ENCODE results near the gene TFDP2.

The TFDP2 gene

DNA sequence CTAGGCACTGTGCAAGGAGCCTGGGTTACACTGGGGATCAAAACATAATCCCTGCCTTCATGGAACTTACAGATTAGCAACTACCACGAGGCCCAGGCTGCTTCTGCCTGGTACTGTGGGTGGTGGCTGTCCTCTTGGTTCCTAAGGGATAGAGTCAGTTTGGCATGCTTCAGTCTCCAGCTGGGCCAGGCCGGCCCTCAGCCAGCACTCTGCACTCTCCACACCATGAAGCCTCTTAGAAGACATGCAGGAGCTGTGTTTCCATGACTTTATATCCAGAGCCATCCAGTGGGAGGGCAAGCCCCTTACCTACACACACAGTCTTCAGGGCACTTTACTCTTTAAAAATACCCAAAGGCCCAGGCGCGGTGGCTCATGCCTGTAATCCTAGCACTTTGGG, 218.5 kb downstream of the TFDP2 start:
- TF ChIP-seq POLR2AphosphoS5 (IDR thresholded peaks at IDR 0.05; ENCODE audit: low read depth) (no peak), GABPA (IDR thresholded peaks at IDR 0.05; ENCODE audit: low read depth) (no peak)
- TF ChIP-seq, protein P1, sequence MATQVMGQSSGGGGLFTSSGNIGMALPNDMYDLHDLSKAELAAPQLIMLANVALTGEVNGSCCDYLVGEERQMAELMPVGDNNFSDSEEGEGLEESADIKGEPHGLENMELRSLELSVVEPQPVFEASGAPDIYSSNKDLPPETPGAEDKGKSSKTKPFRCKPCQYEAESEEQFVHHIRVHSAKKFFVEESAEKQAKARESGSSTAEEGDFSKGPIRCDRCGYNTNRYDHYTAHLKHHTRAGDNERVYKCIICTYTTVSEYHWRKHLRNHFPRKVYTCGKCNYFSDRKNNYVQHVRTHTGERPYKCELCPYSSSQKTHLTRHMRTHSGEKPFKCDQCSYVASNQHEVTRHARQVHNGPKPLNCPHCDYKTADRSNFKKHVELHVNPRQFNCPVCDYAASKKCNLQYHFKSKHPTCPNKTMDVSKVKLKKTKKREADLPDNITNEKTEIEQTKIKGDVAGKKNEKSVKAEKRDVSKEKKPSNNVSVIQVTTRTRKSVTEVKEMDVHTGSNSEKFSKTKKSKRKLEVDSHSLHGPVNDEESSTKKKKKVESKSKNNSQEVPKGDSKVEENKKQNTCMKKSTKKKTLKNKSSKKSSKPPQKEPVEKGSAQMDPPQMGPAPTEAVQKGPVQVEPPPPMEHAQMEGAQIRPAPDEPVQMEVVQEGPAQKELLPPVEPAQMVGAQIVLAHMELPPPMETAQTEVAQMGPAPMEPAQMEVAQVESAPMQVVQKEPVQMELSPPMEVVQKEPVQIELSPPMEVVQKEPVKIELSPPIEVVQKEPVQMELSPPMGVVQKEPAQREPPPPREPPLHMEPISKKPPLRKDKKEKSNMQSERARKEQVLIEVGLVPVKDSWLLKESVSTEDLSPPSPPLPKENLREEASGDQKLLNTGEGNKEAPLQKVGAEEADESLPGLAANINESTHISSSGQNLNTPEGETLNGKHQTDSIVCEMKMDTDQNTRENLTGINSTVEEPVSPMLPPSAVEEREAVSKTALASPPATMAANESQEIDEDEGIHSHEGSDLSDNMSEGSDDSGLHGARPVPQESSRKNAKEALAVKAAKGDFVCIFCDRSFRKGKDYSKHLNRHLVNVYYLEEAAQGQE (IDR thresholded peaks at IDR 0.05; ENCODE audit: insufficient replicate concordance, low read depth) = no peak
- Histone ChIP-seq H3K27me3 (ENCODE audit: insufficient read depth, poor library complexity, severe bottlenecking) (no peaks in the 10 kb centered on the region), H3K27ac (replicated peaks) (no peak overlapping the region), H3K4me3 (replicated peaks; ENCODE audit: insufficient read depth, low read length) (no peak overlapping the region)
- no peak for DNase-seq (ENCODE audit: low read depth in 1 of 2, low spot score in 1 of 2)

DNA sequence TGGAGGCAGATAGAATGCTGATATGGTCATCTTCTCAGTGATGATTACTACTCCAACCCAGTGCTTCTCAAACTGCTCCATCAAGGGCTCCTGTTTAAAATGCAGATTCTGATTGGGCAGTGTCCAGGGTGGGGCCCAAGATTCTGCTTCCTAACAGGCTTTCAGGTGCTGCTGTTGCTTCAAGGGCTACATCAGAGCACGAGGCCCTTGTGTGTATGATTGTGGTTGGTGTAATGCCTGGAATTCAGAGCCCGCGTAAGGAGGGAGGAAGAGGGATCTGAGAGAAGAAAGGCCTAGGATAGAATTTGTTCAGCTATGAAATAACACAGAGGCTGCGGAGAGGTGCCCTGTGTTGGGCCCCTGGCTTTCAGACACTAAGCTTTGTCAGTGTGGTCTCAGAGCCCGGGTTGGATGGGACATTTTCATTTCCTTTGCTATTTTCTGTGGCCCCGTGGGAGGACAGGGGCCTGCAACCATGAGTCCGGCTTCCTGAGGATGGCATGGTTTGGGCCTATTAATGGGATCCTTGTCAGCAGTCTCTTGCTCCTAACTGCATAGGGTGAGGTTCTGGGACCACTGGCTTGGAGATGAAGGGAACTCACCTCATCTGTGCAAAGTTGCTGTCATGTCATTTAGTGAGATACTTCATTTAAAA, 219.9 kb downstream of the TFDP2 start:
- Histone ChIP-seq H3K27ac (replicated peaks) (no peak overlapping the region), H3K27me3 (ENCODE audit: insufficient read depth, poor library complexity, severe bottlenecking) (no peaks in the 10 kb centered on the region), H3K4me3 (replicated peaks; ENCODE audit: insufficient read depth, low read length) (no peak overlapping the region)
- no peak for DNase-seq (ENCODE audit: low read depth in 1 of 2, low spot score in 1 of 2)
- TF ChIP-seq GABPA (IDR thresholded peaks at IDR 0.05; ENCODE audit: low read depth) (no peak), SPI1 (IDR thresholded peaks at IDR 0.05; ENCODE audit: borderline replicate concordance, low read depth) (no peak), POLR2AphosphoS5 (IDR thresholded peaks at IDR 0.05; ENCODE audit: low read depth) (no peak; the same call in 1 of the 2 replicates)
- TF ChIP-seq, protein P2, sequence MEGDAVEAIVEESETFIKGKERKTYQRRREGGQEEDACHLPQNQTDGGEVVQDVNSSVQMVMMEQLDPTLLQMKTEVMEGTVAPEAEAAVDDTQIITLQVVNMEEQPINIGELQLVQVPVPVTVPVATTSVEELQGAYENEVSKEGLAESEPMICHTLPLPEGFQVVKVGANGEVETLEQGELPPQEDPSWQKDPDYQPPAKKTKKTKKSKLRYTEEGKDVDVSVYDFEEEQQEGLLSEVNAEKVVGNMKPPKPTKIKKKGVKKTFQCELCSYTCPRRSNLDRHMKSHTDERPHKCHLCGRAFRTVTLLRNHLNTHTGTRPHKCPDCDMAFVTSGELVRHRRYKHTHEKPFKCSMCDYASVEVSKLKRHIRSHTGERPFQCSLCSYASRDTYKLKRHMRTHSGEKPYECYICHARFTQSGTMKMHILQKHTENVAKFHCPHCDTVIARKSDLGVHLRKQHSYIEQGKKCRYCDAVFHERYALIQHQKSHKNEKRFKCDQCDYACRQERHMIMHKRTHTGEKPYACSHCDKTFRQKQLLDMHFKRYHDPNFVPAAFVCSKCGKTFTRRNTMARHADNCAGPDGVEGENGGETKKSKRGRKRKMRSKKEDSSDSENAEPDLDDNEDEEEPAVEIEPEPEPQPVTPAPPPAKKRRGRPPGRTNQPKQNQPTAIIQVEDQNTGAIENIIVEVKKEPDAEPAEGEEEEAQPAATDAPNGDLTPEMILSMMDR (IDR thresholded peaks at IDR 0.05; ENCODE audit: insufficient read depth, low read length) = no peak
- TF ChIP-seq, protein P1 (IDR thresholded peaks at IDR 0.05; ENCODE audit: insufficient replicate concordance, low read depth) = no peak

DNA sequence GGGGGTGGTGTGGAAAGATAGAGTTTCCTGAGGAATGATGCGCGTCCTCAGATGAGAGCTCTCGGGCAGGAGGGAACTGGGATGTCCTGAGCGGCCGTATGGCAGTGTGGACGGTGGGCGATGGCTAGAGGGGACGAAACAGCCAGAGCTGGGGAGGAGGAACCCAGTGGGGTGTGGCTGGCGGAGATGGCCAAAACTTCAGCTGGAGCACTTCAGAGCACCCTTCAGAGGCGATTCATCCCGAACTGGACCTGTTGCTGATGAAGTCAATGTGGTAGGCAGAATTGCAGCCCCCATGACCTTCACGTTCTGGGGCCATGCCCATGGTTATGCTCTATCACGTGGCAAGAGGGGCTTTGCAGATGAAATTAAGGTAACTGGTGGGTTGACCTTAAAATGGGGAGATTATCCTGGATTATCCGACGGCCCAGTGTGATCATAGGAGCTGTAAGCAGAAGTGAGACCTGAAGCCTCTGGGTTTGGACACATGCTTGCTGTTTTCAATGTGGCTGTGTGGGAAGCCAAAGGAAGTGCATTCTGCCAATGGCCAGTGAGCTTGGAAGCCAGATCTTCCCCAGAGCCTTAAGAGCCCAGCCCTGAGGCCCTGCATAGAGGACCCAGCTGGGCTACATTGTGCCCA, 220.6 kb downstream of the TFDP2 start:
- Histone ChIP-seq H3K27ac (replicated peaks) (no peak overlapping the region), H3K4me3 (replicated peaks; ENCODE audit: insufficient read depth, low read length) (no peak overlapping the region), H3K27me3 (ENCODE audit: insufficient read depth, poor library complexity, severe bottlenecking) (no peaks in the 10 kb centered on the region)
- TF ChIP-seq, protein P2 (IDR thresholded peaks at IDR 0.05; ENCODE audit: insufficient read depth, low read length) = no peak
- TF ChIP-seq, protein P1 (IDR thresholded peaks at IDR 0.05; ENCODE audit: insufficient replicate concordance, low read depth) = no peak
- TF ChIP-seq GABPA (IDR thresholded peaks at IDR 0.05; ENCODE audit: low read depth) (no peak), SPI1 (IDR thresholded peaks at IDR 0.05; ENCODE audit: borderline replicate concordance, low read depth) (no peak), POLR2AphosphoS5 (IDR thresholded peaks at IDR 0.05; ENCODE audit: low read depth) (no peak; the same call in 1 of the 2 replicates)
- no peak for DNase-seq (ENCODE audit: low read depth in 1 of 2, low spot score in 1 of 2)
